ENCODE results near the gene SLC25A42.

GRCh38 chr19:19040417-19040816, 23.4 kb upstream of the SLC25A42 start:
- TF ChIP-seq ZNF274 (IDR thresholded peaks at IDR 0.05; ENCODE audit: low read depth, low read length) (no peak), YY1 (IDR thresholded peaks at IDR 0.05; ENCODE audit: insufficient read depth, insufficient read length) (no peak), SUZ12 (IDR thresholded peaks at IDR 0.05; ENCODE audit: extremely low read depth, insufficient read depth, insufficient read length) (no peak)

Data from NT2/D1 (cell line).